ENCODE data around the gene ZBTB42. TPM values are rescaled to one million over a fixed set of nuclear protein-coding genes. Genes with fewer than 3 reads are reported as not detected.

The ZBTB42 gene
- total RNA-seq, 1 experiment from 2014 or later: 6.1 TPM

DNA sequence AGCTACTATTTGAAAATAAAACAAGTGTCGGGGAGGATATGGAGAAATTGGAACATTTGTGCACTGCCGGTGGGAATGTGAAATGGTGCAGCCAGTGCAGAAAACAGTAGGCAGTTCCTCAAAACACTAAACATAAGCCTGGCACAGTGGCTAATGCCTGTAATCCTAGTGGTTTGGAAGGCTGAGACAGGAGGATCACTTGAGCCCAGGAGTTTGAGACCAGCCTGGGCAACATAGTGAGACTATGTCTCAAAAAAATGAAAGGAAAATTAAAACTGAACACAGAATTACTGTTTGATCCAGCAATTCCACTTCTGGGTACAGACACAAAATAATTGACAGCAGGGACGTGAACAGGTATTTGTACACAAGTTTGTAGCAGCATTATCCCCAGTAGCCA, 35.4 kb upstream of the ZBTB42 start:
- TF ChIP-seq, protein P1, sequence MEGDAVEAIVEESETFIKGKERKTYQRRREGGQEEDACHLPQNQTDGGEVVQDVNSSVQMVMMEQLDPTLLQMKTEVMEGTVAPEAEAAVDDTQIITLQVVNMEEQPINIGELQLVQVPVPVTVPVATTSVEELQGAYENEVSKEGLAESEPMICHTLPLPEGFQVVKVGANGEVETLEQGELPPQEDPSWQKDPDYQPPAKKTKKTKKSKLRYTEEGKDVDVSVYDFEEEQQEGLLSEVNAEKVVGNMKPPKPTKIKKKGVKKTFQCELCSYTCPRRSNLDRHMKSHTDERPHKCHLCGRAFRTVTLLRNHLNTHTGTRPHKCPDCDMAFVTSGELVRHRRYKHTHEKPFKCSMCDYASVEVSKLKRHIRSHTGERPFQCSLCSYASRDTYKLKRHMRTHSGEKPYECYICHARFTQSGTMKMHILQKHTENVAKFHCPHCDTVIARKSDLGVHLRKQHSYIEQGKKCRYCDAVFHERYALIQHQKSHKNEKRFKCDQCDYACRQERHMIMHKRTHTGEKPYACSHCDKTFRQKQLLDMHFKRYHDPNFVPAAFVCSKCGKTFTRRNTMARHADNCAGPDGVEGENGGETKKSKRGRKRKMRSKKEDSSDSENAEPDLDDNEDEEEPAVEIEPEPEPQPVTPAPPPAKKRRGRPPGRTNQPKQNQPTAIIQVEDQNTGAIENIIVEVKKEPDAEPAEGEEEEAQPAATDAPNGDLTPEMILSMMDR (conservative IDR thresholded peaks at IDR 0.05): no peak
- Histone ChIP-seq H3K4me1 (ENCODE audit: insufficient read depth, low read length) (no peaks in the 10 kb centered on the region), H3K79me1 (ENCODE audit: insufficient read depth, low read depth, low read length, poor library complexity, severe bottlenecking) (no peaks in the 10 kb centered on the region), H2BK120ac (ENCODE audit: low read depth, low read length, poor library complexity, severe bottlenecking) (no peak overlapping the region), H2AFZ (ENCODE audit: low read length) (no peak overlapping the region), H2BK12ac (ENCODE audit: insufficient read length, low read depth, low read length) (no peak overlapping the region), H4K91ac (ENCODE audit: insufficient read length, low read depth, low read length) (no peak overlapping the region), H3K4me2 (ENCODE audit: insufficient read depth, insufficient read length, low read length) (no peak overlapping the region), H2BK20ac (ENCODE audit: low read depth, low read length, poor library complexity, severe bottlenecking) (no peak overlapping the region), H3K18ac (ENCODE audit: insufficient read length, low read depth, low read length) (no peak overlapping the region), H4K8ac (replicated peaks; ENCODE audit: insufficient read length, low read depth, low read length) (no peak overlapping the region), H4K20me1 (ENCODE audit: control insufficient read depth, insufficient read depth, insufficient read length) (no peaks in the 10 kb centered on the region), H3K23me2 (ENCODE audit: insufficient read length, low read depth, low read length, poor library complexity, severe bottlenecking) (peaks cover 2% of the 10 kb centered on the region), H3K9me3 (ENCODE audit: control insufficient read depth, low read depth, low read length) (no peaks in the 10 kb centered on the region), H2BK5ac (ENCODE audit: insufficient read length, low read length) (no peak overlapping the region), H3K23ac (ENCODE audit: insufficient read length, low read depth, low read length) (no peak overlapping the region), H2BK15ac (ENCODE audit: low read depth, low read length) (no peak overlapping the region), H2AK5ac (ENCODE audit: insufficient read length, low read length) (no peak overlapping the region), H3K14ac (ENCODE audit: insufficient read depth, low read length) (no peak overlapping the region), H3T11ph (ENCODE audit: low read length) (no peak overlapping the region), H3K9ac (ENCODE audit: extremely low read depth, insufficient read length, low read length) (no peak overlapping the region), H3K27ac (ENCODE audit: insufficient read length, low read depth, low read length) (no peak overlapping the region), H3K27me3 (ENCODE audit: insufficient read depth, low read length) (no peaks in the 10 kb centered on the region), H3K56ac (ENCODE audit: insufficient read length, low read depth, low read length) (no peak overlapping the region), H4K5ac (ENCODE audit: insufficient read length, low read depth, low read length) (no peak overlapping the region), H3K79me2 (ENCODE audit: insufficient read depth, low read length) (no peaks in the 10 kb centered on the region; the same call in 1 of the 2 replicates), H3K4ac (ENCODE audit: low read depth, low read length) (no peak overlapping the region)
- Mint-ChIP-seq H3K27ac (no peak overlapping the region), H3K9me3 (peaks cover 6 to 10% of the 10 kb centered on the region in 2 experiments; a peak in 3 of 5 replicates), H3K27me3 (ENCODE audit: low read depth) (no peaks in the 10 kb centered on the region; the same call in 1 of the 2 replicates), H3K4me1 (peaks cover 24 to 28% of the 10 kb centered on the region in 2 experiments), H3K36me3 (ENCODE audit: insufficient read depth in 1 of 3, low read depth in 3 of 3) (peaks cover 17 to 43% (median 41%) of the 10 kb centered on the region in 3 experiments), H3K4me3 (no peak overlapping the region; a peak in 1 of 5 replicates)
- no peak for DNase-seq
- no CpG with 5 or more reads among the region's 3 CpGs for WGBS (ENCODE audit: extremely low coverage, insufficient read length, low lambda C conversion rate)
